GM19043 (cell line): ENCODE results near the gene HIVEP3.
A peak's percentile ranks its signal among the peaks of the same experiment; 100 is the strongest.

Experiments
- ATAC-seq: cut with Tn5 transposase; IDR thresholded peaks from one replicate; pipeline ENCODE4 v1.9.1; 2021; ENCODE audit warnings: low read depth; ENCODE audit not compliant: unreplicated experiment

HIVEP3 gene

GRCh38 chr1:41675401-41675800 is 243.3 kb downstream of the HIVEP3 start:
- ATAC-seq: no peak

DNA sequence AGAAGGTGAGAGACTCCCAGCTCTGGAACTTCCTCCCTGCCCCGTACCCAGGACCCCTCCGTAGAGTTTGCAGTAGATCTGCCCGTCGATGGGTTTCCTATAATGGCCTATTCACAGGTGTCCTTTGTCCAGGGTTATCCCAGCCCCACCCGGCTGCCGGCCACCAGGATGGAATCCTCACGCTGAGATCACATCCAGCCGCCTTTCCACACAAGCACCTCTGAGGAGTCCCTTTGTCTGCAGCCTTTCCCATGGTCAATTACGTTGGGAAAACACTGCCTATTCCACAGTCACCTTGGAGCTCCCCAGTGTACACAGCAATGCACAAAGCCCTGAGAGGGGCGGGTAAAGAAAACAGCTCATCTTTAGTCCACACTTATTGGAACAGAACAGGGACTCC is 244.2 kb downstream of the HIVEP3 start:
- no peak for ATAC-seq

GRCh38 chr1:41673806-41674205 is 244.9 kb downstream of the HIVEP3 start:
- ATAC-seq: peak; percentile 47

GRCh38 chr1:41673378-41673777 is 245.3 kb downstream of the HIVEP3 start:
- ATAC-seq: peak; percentile 69

DNA sequence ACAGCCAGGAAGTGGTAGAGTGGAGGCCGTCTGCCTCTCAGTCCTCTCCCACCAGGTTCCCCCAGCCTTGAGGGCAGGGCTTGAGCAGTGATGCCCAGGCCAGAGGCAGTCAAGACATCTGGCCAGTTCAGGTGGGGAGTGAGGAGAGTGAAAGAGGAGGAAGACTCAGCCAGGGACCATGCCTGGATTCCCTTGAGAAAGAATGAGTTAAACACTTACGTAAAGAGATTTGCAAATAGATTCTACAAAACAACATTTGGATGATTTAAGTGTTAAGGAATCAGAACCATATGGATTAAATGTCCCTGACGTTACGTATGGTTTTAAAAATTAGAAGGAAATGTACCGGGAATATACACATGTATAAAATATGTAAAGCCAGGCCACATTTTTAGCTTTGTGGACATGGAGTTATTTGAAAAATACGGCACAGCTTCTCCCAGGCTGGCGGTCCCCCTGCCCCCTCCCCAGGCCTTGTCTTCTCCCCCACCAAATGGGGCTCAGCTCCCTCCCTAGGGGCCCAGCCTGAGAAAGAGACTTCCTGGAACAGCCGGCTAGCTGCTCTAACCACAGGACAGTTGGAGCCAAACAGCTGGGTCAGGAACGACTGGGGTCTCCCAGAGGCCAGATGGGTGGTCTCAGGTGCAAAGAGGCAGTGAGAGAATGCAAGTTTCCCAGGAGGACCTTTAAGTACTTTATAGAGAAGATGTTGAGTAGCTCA is 245.9 kb downstream of the HIVEP3 start:
- ATAC-seq: no peak

- ATAC-seq: no peak
These were observed 246.5 kb downstream of the HIVEP3 start for GRCh38 chr1:41672173-41672572.

DNA sequence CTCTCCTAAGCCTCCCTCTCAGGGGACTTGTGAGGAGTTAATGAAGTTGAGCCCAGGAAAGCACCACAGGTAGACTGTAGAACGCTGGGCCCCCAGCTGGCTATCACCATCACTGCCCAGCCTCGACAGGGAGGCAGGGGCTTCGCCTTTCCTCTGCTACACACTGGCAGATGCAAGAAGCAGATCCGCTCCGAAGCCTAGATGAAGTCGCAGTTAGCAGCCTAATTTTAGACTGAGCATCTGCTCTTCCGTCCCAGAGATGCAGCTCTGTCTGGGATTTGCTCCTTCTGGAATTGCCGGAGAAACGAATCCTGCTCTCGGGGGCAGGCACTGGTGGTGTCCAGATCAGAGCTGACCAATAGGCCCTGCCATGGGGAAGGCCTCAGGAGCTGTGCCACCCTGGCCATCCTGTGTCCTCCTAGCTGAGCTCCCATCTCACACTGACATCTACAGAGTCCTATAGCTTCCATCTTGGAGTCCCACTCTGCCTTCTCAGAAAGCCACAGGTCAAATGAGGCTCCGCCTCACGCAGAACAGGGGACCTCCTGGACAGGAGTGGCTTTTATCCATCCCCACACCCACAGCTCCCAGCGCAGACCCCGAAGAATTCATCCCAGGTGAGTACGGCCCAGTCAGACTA is 247.5 kb downstream of the HIVEP3 start:
- ATAC-seq: no peak

GRCh38 chr1:41670217-41670957 is 248.3 kb downstream of the HIVEP3 start:
- ATAC-seq: no peak

DNA sequence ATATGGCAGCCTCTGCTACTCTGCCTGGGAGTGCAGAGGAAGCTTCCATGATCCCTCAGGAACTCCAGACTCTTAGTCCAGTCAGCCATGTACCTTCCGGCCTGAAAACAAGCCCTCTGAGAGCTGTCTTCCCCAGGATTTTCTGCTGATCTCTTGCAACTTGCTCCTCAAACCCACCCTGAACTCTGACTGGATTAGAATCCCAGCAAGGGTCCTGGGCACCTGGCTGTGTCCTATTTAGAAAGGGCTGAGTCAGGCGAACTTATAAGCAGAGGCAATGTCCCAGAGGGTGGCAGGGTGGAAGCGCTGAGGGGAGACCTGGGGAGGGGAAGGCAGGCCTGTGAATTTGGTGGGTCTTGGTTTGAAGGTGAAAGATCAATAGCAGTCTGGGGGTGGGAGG is 249.8 kb downstream of the HIVEP3 start:
- no peak for ATAC-seq

GRCh38 chr1:41668054-41668660 is 250.6 kb downstream of the HIVEP3 start:
- no peak for ATAC-seq

GRCh38 chr1:41666981-41667631 is 251.6 kb downstream of the HIVEP3 start:
- peak; percentile 48 for ATAC-seq

DNA sequence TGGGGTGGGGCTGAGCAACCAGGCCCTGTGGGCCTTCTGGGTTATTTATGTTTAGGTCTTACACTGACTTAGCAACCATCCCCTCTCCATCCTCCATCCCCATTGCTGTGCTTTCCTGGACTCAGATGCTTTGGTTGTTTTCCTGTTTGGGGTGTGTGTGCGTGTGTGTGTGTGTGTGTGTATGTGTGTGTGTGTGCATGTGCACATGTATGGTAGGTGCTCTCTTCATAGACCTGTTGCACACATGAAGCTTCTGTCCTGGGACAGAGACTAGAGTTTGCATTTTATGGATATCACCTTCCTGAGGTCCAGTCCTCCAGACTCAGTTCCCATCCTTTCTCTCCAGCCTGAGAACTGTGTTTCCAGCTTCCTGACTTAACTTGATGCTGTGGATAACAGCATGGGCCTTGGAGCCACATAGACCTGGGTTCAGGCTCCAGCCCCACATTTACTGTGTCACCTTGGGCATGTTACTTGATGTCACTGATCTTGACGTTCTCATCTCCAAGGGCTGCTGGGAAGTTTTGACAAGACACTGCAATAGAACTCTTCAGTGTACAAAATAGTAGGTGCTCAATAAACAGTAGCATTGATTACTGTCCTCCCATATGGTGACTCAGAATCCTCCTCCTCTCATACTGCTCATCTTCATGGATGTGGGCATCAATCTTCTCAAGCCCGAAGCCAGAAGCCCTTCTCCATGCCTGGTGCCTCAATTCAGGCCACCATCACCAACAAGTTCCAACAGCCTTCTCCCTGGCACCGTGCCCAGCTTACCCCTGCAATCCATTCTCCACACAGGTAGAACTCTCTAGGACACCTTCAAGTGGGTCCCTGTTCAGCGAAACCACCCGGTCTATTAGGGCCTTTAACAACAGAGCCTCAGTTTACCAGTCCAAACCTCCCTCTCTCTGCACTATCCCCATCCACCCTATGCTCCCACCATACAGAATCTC is 252.5 kb downstream of the HIVEP3 start:
- no peak for ATAC-seq

GRCh38 chr1:41664861-41665640 is 253.7 kb downstream of the HIVEP3 start:
- ATAC-seq: no peak

- no peak for ATAC-seq
These were observed 254.9 kb downstream of the HIVEP3 start for GRCh38 chr1:41663671-41664400.

DNA sequence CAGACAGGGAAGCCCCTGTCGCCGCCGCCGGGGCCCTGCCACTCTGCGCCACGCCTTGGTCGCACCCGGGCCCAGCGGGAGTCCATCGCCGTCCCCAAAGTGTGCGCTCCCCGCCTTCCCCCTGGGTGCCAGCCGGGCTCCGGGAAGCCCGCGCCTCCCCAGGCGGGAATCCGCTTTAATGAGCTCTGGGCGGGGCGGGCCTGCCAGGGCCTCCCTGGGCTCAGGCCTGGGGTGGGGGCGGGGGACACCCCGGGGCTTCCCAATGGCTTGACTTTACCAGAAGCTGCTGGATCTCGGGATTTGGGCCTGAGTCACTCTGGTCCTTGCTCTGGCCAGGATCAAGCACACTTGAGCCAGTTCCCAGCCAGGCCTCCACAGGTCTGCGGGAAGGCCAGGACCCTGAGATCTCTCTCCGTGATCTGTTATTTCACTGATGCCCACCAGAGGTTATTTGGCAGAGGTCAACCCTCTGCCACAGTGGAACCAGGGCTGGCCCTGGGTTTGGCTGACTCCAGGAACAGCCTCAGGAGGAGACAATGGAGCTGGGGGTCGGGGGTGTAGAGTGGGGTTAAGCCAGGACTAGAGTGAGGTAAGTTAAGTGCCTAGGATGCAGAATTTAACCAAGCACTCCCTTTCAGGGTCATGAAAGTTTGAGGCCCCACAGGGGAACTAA is 255.8 kb downstream of the HIVEP3 start:
- no peak for ATAC-seq

DNA sequence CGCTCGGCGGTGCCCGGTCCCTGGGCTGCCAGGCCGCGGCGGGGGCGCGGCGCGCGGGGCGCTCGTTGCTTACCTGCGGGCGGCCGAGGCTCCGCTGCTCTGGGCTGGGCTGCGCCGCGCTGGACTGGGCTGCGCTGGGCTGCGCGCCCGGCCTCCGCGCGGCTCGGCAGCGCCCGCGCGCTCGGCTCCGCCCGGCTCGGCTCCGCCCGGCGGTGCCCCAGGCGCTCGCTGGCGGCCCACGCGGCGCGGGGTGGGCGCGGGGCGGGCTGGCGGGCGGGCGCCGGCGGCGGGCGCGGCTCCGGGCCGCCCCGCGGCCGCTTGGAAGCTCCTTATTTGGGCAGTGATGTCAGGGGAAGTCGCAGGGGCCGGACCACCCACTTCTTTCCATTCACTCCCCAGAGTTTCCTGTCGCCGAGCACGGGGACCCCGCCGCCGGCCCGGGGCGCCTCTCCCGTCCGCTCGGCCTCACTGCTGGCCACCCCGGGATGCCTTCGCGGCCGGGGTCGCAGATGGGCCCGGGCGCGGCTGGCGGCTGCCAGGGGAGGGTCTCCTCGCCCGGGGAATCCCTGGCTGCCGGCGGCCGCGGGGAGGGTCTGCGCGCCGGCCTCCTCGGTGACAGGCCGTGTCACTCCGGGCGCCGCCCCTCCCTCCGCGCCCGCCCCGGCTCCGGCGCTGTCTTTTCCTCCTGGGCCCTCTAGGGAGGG is 256.5 kb downstream of the HIVEP3 start:
- peak; percentile 63 for ATAC-seq

DNA sequence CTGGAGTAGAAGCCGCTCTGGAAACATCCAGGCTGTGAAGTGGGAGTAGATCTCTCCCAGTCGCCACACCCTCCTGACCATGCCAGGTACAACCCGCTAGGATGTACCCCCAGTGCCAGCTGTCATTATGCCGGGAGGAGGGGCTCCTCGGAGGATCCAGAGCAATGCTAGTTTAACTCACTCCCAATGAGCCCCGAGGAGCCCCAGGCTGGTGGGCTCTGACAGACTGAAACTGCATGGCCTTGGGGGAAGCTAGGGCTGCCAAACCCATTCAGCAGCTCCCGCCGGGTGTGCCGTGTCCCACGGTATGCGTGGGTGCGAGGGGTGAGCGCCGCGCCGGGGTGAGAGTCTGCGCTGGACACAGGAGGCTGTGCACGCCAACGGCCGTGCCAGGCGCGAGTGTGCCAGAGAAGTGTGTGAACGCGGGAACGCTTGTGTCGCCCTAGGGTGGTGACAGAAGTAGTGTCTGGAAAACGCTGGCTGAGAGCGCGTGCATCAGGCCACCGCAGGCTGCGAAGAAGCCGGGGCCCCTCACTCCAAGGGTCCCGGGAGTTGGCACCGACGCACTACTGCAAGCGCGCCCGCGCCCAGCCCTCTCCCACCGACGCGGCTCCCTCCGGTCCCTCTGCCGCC is 257.2 kb downstream of the HIVEP3 start:
- ATAC-seq: peak; percentile 14
